Measurements from ENCODE around the gene KRTAP12-2.
"Not testable (repeated sequence)": the region's sequence is repeated elsewhere in the genome, so short reads cannot be mapped to it uniquely, and the experiment has no call there.

Gene KRTAP12-2

GRCh38 chr21:44670642-44671432, 4.1 kb upstream of the KRTAP12-2 start:
- no peak overlapping the region for H3K14ac ChIP-seq (ENCODE audit: low read length in 2 of 2)
- peak overlapping the region in 1 of 2 experiments; percentile 2 for H3K4me3 ChIP-seq (ENCODE audit: insufficient read depth in 1 of 2, low read depth in 1 of 2, low read length in 2 of 2)
- no peak for DNase-seq
- H3K36me3 ChIP-seq (ENCODE audit: control insufficient read depth in 1 of 2, insufficient read depth in 2 of 2, low read depth in 1 of 2, low read length in 2 of 2): no peaks in the 10 kb centered on the region
- H2BK5ac ChIP-seq (ENCODE audit: low read depth, low read length, poor library complexity, severe bottlenecking): no peak overlapping the region
- no peak overlapping the region for H2BK15ac ChIP-seq (ENCODE audit: low read depth, poor library complexity, severe bottlenecking)
- WGBS: 58% methylated on average over 3 of the region's 3 CpGs
- no peak overlapping the region for H3K23ac ChIP-seq (ENCODE audit: low read length in 2 of 2)
- no peak overlapping the region for H3K18ac ChIP-seq (ENCODE audit: low read depth in 1 of 2, low read length in 2 of 2)
- no peak overlapping the region for H2BK12ac ChIP-seq (ENCODE audit: low read length in 2 of 2)
- no peak overlapping the region for H4K91ac ChIP-seq (ENCODE audit: low read length)
- no peak overlapping the region for H3K4ac ChIP-seq (ENCODE audit: low read depth in 1 of 2, low read length in 2 of 2)
- H3K4me1 ChIP-seq (ENCODE audit: control insufficient read depth, insufficient read depth, low read depth, low read length): no peaks in the 10 kb centered on the region
- H3K27me3 ChIP-seq (ENCODE audit: control insufficient read depth in 1 of 2, insufficient read depth in 1 of 2, low read length in 2 of 2): no peaks in the 10 kb centered on the region
- H2BK120ac ChIP-seq (ENCODE audit: low read depth, low read length): no peak overlapping the region
- no peak overlapping the region for H3K9ac ChIP-seq (ENCODE audit: low read length)
- H4K8ac ChIP-seq (ENCODE audit: low read length): no peak overlapping the region
- H3K4me2 ChIP-seq (ENCODE audit: low read length, poor library complexity, severe bottlenecking): no peak overlapping the region
- peaks cover 41% of the 10 kb centered on the region for H3K9me3 ChIP-seq (ENCODE audit: control insufficient read depth, low read length)
- H3K27ac ChIP-seq (ENCODE audit: low read length, poor library complexity, severe bottlenecking): no peak overlapping the region
- no peaks in the 10 kb centered on the region for H3K79me1 ChIP-seq (replicated peaks; ENCODE audit: low read length, poor library complexity, severe bottlenecking)
- no peak overlapping the region for H2AFZ ChIP-seq (ENCODE audit: low read depth, low read length)
- no peak overlapping the region for H2AK5ac ChIP-seq (ENCODE audit: low read length, severe bottlenecking)

DNA sequence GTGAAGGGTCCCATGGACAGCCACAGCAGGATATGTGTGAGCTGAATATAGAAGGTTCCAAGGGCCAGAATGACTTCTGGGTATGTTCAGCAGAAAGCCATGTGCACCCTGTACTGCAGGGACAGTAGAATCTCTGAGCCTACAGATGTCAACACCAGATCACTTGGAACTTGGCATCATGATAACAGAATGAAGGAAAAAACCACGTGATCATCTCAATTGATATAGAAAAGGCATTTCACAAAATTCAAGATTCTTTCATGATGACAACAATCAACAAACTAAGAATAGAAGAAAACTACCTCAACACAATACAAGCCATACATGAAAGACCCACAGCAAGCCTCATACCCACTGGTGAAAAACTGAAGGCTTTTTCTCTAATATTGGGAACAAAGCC, 885 bp upstream of the KRTAP12-2 start:
- H3K36me3 ChIP-seq (ENCODE audit: control insufficient read depth in 1 of 2, insufficient read depth in 2 of 2, low read depth in 1 of 2, low read length in 2 of 2): no peaks in the 10 kb centered on the region
- H2AK5ac ChIP-seq (ENCODE audit: low read length, severe bottlenecking): no peak overlapping the region
- peaks cover 40% of the 10 kb centered on the region for H3K9me3 ChIP-seq (ENCODE audit: control insufficient read depth, low read length)
- no peak overlapping the region for H3K14ac ChIP-seq (ENCODE audit: low read length in 2 of 2)
- no peak overlapping the region for H3K9ac ChIP-seq (ENCODE audit: low read length)
- no peak overlapping the region for H3K4ac ChIP-seq (ENCODE audit: low read depth in 1 of 2, low read length in 2 of 2)
- no peaks in the 10 kb centered on the region for H3K79me1 ChIP-seq (replicated peaks; ENCODE audit: low read length, poor library complexity, severe bottlenecking)
- no peaks in the 10 kb centered on the region for H3K4me1 ChIP-seq (ENCODE audit: control insufficient read depth, insufficient read depth, low read depth, low read length)
- WGBS: 72% methylated on average over 1 of the region's 1 CpG
- no peak overlapping the region for H3K4me3 ChIP-seq (ENCODE audit: insufficient read depth in 1 of 2, low read depth in 1 of 2, low read length in 2 of 2)
- DNase-seq: no peak
- H3K27me3 ChIP-seq (ENCODE audit: control insufficient read depth in 1 of 2, insufficient read depth in 1 of 2, low read length in 2 of 2): no peaks in the 10 kb centered on the region
- H2AFZ ChIP-seq (ENCODE audit: low read depth, low read length): no peak overlapping the region
- H2BK120ac ChIP-seq (ENCODE audit: low read depth, low read length): no peak overlapping the region
- H4K91ac ChIP-seq (ENCODE audit: low read length): no peak overlapping the region
- H3K18ac ChIP-seq (ENCODE audit: low read depth in 1 of 2, low read length in 2 of 2): no peak overlapping the region
- no peak overlapping the region for H2BK5ac ChIP-seq (ENCODE audit: low read depth, low read length, poor library complexity, severe bottlenecking)
- H2BK12ac ChIP-seq (ENCODE audit: low read length in 2 of 2): no peak overlapping the region
- H3K23ac ChIP-seq (ENCODE audit: low read length in 2 of 2): no peak overlapping the region
- no peak overlapping the region for H3K4me2 ChIP-seq (ENCODE audit: low read length, poor library complexity, severe bottlenecking)
- H3K27ac ChIP-seq (ENCODE audit: low read length, poor library complexity, severe bottlenecking): no peak overlapping the region
- H2BK15ac ChIP-seq (ENCODE audit: low read depth, poor library complexity, severe bottlenecking): no peak overlapping the region
- no peak overlapping the region for H4K8ac ChIP-seq (ENCODE audit: low read length)

DNA sequence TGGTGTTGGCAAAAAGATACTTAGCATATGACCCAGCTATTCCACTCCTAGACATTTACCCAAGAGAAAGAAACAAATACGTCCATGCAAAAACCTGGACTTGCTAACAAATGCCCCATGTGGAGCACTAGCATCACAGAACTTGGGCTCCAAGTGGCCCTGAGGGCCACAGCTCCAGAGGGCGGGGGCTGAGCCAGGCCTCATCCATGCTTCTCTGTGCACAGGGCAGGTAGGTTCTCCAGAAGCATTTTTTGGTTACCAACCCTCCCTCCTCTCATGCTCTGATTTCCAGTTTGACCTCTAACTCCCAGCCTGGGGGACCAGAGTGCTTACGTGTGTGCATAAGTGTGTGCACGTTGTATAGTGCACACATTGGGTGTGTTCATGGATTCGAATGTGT, 2.0 kb downstream of the KRTAP12-2 start:
- Histone ChIP-seq H3K4me3 (ENCODE audit: insufficient read depth in 1 of 2, low read depth in 1 of 2, low read length in 2 of 2) (no peak overlapping the region), H3K27ac (ENCODE audit: low read length, poor library complexity, severe bottlenecking) (no peak overlapping the region), H3K79me1 (replicated peaks; ENCODE audit: low read length, poor library complexity, severe bottlenecking) (no peaks in the 10 kb centered on the region), H3K4ac (ENCODE audit: low read depth in 1 of 2, low read length in 2 of 2) (no peak overlapping the region), H3K9me3 (ENCODE audit: control insufficient read depth, low read length) (peaks cover 25% of the 10 kb centered on the region), H3K9ac (ENCODE audit: low read length) (no peak overlapping the region), H2BK5ac (ENCODE audit: low read depth, low read length, poor library complexity, severe bottlenecking) (no peak overlapping the region), H4K8ac (ENCODE audit: low read length) (no peak overlapping the region), H2AFZ (ENCODE audit: low read depth, low read length) (no peak overlapping the region), H3K4me1 (ENCODE audit: control insufficient read depth, insufficient read depth, low read depth, low read length) (no peaks in the 10 kb centered on the region), H3K4me2 (ENCODE audit: low read length, poor library complexity, severe bottlenecking) (no peak overlapping the region), H3K14ac (ENCODE audit: low read length in 2 of 2) (no peak overlapping the region), H2BK12ac (ENCODE audit: low read length in 2 of 2) (no peak overlapping the region), H3K27me3 (ENCODE audit: control insufficient read depth in 1 of 2, insufficient read depth in 1 of 2, low read length in 2 of 2) (no peaks in the 10 kb centered on the region), H3K18ac (ENCODE audit: low read depth in 1 of 2, low read length in 2 of 2) (no peak overlapping the region), H3K36me3 (ENCODE audit: control insufficient read depth in 1 of 2, insufficient read depth in 2 of 2, low read depth in 1 of 2, low read length in 2 of 2) (no peaks in the 10 kb centered on the region), H2BK15ac (ENCODE audit: low read depth, poor library complexity, severe bottlenecking) (no peak overlapping the region), H2AK5ac (ENCODE audit: low read length, severe bottlenecking) (no peak overlapping the region), H2BK120ac (ENCODE audit: low read depth, low read length) (no peak overlapping the region), H3K23ac (ENCODE audit: low read length in 2 of 2) (no peak overlapping the region), H4K91ac (ENCODE audit: low read length) (no peak overlapping the region)
- 82% methylated on average over 5 of the region's 5 CpGs for WGBS
- no peak for DNase-seq

DNA sequence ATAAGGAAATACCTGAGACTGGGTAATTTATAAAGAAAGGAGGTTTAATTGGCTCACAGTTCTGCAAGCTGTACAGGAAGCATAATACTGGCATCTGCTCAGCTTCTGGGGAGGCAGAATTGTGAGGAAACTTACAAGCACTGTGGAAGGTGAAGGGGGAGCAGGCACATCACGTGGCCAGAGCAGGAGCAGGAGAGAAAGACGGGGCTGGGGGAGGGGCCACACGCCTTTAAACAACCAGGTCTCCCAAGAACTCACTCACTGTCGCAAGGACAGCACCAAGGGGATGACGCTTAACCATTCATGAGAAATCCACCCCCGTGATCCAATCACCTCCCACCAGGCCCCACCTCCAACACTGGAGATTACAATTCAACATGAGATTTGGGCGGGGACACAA, 5.2 kb downstream of the KRTAP12-2 start:
- H2AK5ac ChIP-seq (ENCODE audit: low read length, severe bottlenecking); H3K18ac ChIP-seq (ENCODE audit: low read depth in 1 of 2, low read length in 2 of 2); H3K4me3 ChIP-seq (ENCODE audit: insufficient read depth in 1 of 2, low read depth in 1 of 2, low read length in 2 of 2); H2AFZ ChIP-seq (ENCODE audit: low read depth, low read length); H2BK15ac ChIP-seq (ENCODE audit: low read depth, poor library complexity, severe bottlenecking); H2BK120ac ChIP-seq (ENCODE audit: low read depth, low read length); H2BK5ac ChIP-seq (ENCODE audit: low read depth, low read length, poor library complexity, severe bottlenecking); H3K4me1 ChIP-seq (ENCODE audit: control insufficient read depth, insufficient read depth, low read depth, low read length); H3K9ac ChIP-seq (ENCODE audit: low read length); H2BK12ac ChIP-seq (ENCODE audit: low read length in 2 of 2); H3K79me1 ChIP-seq (replicated peaks; ENCODE audit: low read length, poor library complexity, severe bottlenecking); H3K14ac ChIP-seq (ENCODE audit: low read length in 2 of 2); H4K91ac ChIP-seq (ENCODE audit: low read length); H3K27ac ChIP-seq (ENCODE audit: low read length, poor library complexity, severe bottlenecking); H3K27me3 ChIP-seq (ENCODE audit: control insufficient read depth in 1 of 2, insufficient read depth in 1 of 2, low read length in 2 of 2); H3K4me2 ChIP-seq (ENCODE audit: low read length, poor library complexity, severe bottlenecking); H3K23ac ChIP-seq (ENCODE audit: low read length in 2 of 2); DNase-seq; H3K36me3 ChIP-seq (ENCODE audit: control insufficient read depth in 1 of 2, insufficient read depth in 2 of 2, low read depth in 1 of 2, low read length in 2 of 2); H3K4ac ChIP-seq (ENCODE audit: low read depth in 1 of 2, low read length in 2 of 2); H4K8ac ChIP-seq (ENCODE audit: low read length): not testable (repeated sequence)
- H3K9me3 ChIP-seq (ENCODE audit: control insufficient read depth, low read length): peaks cover 13% of the 10 kb centered on the region
- 57% methylated on average over 4 of the region's 7 CpGs for WGBS
